Erythroblast (primary cell): Measurements from ENCODE around the gene PRLR.

Source experiments
- GATA1 ChIP-seq: IDR thresholded peaks from 2 replicates; pipeline ENCODE4 v1.6.1; 2011; ENCODE audit warnings: low read depth, mild to moderate bottlenecking, control low read depth, low read length, moderate library complexity
- POLR2A ChIP-seq: IDR thresholded peaks from 2 replicates; pipeline ENCODE4 v1.6.1; 2011; ENCODE audit warnings: mild to moderate bottlenecking, low read length

GRCh38 chr5:35239911-35240610 is 9.8 kb upstream of the PRLR start:
- no peak for TF ChIP-seq POLR2A
- no peak for TF ChIP-seq GATA1
